ENCODE measurements around the gene STN1.
"Not testable (repeated sequence)": the region's sequence is repeated elsewhere in the genome, so short reads cannot be mapped to it uniquely, and the experiment has no call there.

STN1 gene

DNA sequence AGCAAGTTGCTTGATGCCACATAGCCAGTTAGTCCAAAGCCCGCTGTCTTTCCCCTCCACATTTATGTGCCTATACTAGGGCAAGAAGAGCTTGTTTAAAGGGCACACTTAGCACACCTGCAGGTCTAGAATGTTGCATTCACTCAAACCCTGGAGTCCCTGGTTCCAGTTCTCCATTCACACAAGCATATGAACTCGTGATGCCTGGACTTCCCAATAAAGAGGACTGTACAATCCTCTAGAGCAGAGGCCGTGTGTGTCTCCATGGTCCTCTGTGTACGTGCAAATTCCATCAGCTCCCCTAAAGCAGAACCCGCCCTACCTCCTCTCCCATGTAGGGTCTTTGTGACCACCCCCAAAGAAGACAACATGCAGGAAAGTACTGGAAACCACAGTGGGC, 59.6 kb downstream of the STN1 start:
- DNase-seq: no peak

DNA sequence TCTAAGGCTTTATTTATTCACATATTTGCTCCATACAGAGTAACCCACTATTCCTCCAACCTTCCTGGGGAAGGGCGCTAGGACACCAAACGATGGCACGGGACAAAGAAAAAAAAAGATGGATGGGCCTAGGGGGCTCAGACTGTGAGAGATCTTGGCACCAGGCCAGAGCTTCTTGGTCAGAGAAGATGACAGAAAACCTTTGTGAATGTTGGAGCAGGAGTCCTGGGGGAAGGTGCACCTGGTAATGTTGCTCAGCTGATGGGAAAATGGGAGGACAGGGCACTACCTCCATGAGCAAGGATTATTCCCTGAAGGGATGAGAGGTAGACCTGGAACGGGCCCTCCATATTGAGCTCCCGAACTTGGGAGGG, 61.2 kb downstream of the STN1 start:
- DNase-seq: no peak

DNA sequence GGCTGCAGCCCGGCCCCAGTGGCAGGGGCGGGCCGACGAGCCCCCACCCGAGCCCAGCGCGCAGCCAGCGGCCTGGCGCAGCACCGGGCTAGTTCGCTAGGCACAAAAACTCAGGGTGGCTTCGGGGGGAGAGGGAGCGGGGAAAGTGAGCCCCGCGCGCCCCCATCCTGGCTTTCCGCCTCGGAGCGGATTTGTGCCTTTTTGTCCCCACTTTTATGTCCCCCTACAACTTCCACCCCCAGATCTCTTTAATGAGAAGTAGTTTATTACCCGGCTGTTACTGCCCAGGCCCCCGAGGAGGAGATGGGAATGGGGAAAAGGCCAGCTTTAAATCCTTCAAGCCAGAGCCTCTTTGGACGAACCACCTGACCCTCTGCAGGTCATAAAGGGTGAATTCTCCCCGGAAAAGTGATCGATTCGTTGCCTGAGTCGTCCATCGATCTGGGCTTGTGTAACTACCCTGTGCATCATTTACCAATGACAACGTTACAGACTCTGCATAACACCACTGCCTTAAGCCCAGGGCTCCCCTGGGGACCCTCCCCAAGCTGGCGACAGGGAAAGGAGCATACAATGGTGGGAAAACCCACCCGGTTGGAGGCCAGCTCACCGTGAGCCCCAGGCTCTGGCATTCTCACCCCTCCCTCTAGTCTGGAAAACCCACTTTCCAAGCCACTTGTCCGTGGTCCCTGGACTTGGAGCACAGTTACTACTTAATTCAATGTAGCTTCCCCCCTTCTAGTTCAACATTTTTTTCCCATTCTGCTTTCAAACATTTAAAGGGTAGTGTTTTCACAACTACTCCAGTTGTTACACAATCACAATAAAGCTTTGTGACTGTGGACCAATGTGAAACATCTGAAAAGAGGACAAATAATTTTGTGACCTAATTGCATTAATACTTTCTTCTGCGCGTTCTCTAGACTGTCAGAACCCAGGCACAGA, 61.9 kb downstream of the STN1 start:
- no peak for DNase-seq

DNA sequence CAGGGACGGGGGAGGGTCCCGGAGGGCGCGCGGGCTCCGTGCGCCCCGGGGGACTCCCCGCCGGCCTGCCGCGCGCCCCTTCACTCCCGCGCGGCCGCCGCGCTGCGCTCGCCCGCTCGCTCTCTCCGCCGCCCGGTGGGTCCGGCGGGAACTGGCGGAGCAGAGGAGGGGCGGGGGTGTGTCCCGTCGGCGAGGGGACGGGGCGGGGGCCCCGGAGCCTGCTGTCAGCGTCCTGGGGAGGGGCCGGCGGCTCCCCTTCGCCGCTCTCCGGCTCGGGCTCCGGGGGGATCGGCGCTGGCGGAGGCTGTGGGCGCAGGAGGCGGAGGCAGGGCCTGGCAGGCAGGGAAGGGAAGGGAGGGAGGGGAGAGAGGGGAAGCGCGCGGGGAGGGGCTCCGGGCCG, 62.6 kb downstream of the STN1 start, which contains the start of gene SH3PXD2A:
Gene SH3PXD2A (minus strand): TSS at position 153 of the 400 bp plus-strand sequence. CDS start 310 bp downstream, outside the sequence.
- no peak for DNase-seq

DNA sequence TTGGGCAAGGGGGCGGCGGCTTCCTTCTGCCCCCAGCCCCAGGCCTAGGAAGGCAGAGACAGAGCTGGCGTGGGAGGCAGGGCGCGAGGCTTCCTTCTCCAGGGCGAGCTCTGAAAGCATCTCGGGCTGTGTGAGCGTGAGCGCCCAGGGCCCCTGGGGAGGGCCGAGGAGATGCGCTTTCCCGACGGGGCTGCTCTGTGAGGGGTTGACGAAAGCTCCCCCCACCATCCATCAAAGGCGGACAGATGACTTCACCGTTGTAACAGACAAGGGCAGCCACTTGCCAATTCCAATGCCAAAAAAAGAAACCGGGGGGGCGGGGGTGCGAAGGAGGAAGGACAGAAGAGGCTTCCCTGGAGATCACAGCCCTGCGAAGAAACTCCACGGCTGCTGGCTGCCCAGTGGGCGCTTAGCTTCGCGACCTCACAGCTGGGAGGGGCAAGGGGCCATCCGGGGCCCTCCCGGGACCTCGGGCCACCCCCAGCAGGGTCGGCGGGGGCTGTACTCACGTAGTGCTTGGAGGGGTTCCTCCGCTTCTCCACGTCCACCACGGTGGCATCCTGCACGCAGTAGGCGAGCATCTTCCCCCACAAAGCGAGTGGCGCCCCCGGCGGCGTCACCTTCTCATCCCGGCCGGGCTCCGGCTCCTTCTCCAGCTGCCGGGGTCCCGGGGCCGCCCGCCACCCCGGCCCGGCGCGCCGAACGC, 63.1 kb downstream of the STN1 start:
- no peak for DNase-seq

DNA sequence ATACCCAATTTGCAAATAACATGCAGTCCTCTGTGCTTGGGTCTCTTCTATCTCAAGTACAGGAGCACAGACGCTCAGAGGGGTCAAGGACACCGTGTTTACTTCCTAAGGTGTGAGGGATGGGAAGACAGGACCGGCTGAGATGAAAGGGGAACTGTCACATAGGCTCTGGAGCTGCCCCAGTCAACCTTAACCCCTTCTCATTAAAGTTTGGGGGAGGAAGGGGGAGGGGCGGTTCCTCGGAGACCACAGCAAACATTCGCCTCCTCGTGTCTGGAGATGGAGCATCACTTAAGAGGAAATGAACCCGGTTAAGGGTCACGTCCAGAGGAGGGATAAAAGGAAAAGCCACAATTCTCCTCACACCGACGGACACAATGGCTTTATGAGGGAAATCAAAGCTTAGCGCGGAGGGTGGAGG, 63.7 kb downstream of the STN1 start:
- no peak for DNase-seq

DNA sequence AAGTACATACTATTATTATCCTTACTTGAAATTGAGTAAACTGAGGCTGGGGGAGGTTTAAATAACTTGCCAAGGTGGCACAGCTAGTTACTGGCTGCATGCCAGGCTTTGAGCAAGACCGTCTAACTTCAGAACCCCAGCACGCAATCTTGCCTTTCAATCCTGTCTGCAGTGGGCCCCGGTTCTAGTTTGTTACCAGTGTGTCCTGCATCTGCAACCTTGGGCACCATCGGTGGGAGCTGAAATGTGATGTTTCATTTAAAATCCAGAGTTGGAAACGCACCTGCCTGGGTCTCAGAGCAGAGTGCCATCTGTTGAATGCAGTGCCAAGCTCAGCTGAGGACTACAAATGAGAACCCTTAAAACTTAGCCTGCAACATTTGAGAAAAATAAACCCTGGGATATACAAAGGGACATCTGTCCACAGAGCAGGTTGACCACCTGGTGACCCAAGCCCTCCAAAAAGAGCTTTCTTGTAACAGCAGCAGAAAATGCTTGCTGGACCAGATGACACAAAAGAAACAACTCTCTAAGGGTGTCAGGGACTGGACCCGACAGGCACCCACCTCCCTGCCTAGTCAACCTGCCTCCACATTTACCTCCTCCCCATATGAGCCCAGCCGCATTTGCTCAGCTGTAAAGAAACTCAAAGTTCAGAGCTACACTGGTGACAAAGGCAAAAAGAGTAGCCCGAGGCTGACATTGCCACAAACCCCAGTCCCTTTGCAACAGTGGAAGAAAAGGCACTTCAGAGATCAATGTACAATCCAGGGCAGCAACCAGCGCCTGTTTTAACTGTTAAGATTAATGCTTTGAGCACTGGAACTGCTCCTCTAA, 64.3 kb downstream of the STN1 start:
- no peak for DNase-seq

DNA sequence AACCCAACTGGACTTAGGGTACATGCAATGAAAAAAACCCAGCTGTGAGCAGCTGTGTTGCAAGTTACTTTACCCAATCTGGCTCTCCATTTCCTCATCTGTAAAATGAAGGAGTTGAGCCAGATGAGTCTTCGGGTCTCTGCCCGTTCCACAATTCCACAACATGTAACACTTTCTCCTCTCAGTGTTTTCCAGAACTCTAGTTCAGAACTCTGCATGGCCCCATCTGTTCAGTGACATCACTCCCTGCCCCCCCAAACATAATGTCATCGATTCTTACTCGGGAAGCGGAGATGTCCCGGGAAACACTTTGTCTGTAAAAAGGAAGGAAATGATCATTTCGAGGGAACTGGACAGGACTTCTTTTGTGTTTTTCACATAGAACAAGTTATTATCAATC, 65.1 kb downstream of the STN1 start:
- no peak for DNase-seq

DNA sequence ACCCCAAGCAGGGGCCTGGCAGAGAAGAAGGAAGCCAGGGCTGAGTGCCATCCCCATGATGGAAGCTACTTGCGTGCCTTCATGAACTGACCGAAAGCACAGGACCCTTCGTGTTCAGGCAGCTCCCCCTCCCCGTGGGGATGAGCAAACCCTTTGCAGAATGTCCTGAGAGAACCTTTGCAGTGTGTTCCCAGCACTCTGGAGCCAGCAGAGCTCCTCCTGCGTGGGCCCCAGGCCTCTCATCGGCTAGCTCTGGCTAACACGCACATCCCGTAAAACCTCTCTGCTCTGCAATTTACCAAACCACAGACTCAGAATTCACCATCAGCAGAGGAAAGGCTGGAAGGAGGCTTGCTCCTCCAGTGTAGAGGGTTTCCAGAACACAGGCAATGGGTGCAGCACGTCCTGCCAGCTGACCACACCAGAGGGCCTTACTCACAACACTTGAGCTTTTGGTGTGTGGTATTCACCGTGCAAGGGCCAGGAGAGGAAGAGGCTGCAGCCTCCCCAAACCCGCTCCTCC, 65.7 kb downstream of the STN1 start:
- no peak for DNase-seq

DNA sequence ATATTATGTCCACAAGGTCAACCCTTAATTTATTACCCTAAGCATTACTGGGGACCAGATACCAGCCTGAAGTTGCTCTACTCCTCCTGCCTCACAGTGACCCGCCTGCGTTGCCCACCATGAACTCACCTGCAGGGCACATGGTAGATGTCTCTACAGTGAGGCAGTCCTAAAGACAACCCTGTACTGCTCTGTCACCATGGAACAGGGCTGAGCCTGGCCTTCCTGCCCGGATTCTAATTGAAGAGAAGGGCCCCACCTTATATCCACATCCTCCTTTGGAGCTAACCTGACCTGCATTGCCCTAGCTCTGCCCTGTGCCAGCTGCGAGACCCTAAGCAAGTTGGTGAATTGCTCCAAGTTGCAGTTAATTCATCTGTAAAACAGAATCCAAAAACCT, 66.7 kb downstream of the STN1 start:
- no peak for DNase-seq

DNA sequence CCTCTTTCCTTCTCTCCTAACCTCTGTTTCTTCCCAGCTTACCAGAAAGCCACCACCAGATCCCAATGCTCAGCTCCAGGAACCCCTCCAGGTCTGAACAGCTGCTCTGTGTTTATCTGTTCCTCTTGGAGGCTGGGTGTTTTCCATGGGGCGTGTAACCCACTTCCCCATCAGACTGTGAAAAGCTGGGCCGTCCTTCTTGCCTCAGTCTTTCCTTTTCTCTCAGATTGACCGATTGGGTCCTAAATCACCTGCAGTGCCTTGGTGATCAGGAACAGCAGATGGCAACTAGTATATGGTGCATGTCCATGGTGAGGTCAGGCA, 67.5 kb downstream of the STN1 start:
- no peak for DNase-seq

DNA sequence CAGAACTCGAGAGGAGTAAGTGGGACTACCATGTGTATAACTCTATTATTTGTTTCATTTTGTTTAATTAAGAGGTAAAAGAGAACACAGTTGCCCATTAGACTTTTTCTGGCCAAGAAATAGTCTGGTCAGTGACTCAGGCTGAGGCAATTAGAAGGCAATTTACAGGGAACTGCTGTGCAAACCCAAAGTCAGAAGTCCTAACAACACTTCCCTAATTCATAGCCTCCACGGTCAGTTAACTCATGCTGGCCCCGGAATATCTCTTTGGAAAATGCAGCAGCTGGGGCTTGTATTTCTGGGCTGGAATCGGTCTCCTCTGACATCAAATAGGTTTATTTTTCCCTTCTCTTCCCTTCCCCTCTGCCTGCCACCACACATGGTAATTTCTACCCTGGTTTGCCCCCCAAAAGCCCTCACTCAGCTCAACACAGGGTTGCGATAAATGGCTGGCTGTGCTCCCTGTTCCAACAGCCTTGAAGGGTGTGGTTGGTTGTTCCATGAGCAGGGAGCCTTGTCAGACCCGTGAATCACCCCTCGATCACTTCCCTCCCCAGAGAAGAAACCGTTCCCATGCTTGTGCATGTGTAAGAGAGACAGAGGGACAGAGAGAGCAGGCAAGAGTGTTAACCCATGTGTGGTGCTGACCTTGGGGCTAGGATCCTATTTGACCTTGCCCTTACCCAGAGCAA, 68.0 kb downstream of the STN1 start:
- no peak for DNase-seq

DNA sequence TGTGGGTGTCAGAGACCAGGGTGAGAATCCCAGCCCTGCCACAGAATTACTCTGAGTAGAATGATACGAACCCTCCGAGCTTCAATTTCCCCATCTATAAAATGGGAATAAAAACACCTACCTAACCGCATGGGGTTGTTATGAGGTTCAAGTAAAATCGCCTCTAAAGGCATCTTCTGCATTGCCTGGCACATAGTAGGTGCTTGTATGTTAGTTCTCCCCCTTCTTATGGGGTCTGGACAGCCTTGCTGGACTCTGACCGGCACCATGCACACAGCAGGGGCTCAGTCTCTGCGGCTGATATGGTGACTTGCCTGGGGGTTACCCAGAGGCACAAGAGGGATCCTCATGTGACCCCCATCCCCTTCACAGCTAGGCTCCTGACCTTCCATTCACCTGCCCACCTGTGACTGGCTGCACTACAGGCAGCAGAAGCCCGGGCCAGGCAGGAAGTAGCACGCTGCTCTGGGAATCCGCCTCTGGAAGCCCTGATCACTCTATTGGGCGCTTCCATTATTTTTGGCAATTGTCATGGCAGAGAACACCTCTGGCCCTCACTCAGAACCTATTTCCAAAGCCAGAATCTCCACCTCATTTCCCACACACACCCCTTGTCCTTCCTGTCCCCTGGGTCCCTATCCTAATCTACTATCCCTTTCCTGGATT, 68.6 kb downstream of the STN1 start:
- DNase-seq: no peak

DNA sequence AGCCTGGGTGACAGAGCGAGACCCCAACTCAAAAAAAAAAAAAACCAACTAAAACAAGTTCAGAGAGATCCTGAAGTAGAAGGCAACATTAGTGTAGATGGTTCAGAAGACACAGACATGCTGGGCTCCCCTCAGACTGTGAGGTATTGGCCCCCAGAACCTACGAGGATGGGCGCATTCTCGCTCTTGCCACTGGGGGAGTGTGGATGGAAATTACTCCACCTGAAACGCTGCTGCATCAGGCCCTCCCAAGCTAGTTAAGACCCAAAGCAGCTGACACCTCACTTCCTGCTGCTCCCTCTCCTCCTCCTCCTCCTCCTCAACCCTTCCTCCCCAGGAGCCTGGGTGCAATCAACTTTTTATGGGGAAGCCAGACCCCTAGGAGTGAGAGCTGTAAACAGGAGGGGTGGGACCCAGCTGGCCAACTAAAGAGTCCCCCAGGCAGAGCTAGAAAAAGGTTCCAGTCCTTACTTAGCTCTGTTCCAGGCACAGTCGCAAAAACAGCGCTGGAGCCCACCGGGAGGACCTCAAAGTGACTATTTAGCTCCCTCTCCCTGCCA, 70.0 kb downstream of the STN1 start:
- DNase-seq: no peak

DNA sequence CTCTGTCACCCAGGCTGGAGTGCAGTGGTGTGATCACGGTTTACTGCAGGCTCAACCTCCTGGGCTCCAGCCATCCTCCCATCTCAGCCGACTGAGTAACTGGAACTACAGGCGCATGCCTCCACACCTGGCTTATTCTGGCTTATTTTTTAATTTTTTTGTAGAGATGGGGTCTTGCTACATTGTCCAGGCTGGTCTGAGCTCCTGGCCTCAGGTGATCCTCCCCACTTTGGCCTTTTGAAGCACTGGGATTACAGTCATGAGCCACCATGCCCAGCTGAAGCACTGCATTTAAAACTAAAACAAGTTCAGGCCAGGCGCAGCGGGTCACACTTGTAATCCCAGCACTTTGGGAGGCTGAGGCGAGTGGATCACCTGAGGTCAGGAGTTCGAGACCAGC, 70.6 kb downstream of the STN1 start:
- no peak for DNase-seq

DNA sequence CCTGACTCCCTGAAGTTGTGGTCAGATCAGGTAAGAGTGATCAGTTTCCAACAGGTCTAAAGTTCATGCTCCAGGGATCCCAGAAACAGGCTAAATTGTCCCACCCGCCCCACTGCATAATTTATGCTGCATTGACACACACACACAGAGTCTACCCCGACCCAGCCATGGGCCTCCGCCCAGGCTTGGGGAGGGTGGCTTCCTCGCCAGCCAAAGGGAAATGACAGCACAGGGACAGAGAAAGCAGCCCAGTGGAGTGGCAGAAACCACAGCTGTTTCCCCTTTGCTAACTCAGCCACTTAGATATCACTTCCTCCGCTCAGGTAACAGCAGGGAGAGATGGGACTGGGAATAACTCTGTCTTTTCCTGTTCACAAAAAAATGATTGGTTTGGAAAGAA, 72.0 kb downstream of the STN1 start:
- DNase-seq: no peak

DNA sequence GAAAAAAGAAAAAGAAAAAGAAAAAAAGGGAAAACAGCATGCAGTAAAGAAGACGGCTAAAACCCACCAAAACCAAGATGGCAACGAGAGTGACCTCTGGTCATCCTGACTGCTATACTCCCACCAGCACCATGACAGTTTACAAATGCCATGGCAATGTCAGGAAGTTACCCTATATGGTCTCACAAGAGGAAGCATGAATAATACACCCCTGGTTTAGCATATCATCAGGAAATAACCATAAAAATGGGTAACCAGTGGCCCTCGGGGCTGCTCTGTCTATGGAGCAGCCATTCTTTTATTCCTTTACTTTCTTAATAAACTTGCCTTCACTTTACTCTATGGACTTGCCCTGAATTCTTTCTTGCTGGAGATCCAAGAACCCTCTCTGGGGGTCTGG, 72.6 kb downstream of the STN1 start:
- not testable (repeated sequence) for DNase-seq

DNA sequence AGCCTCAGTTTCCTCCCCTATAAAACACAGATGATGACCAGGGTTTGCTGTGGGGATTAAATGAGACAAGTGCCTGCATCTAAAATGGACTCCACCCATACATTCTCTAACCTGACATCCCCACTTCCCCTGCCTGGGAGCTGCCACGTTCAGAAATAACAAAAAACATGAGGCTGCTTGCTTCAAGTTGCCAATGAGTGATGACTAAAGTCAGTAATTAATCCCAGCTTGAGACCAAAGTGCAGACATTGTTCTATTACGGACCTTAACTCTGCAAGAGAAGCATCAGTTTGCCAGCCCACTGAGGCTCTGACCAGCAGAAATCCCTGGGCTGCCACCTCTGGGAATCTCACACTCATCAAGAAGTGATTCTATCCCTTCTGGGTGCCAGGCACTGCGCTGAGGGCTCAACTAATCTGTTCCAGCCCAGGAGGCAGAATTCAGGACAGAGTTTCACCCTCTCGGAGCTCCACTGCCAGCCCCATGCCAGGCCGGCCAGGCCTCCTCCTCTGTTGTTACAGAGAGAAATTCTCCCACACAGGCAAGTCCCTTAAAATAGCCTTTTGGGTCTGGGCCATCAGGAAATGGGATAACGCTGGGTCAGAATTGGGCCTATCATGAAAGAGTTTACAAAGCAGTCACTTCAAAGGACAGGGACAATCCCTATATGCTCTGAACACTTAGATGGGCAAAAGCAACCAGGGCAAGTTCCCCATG, 74.0 kb downstream of the STN1 start:
- no peak for DNase-seq

DNA sequence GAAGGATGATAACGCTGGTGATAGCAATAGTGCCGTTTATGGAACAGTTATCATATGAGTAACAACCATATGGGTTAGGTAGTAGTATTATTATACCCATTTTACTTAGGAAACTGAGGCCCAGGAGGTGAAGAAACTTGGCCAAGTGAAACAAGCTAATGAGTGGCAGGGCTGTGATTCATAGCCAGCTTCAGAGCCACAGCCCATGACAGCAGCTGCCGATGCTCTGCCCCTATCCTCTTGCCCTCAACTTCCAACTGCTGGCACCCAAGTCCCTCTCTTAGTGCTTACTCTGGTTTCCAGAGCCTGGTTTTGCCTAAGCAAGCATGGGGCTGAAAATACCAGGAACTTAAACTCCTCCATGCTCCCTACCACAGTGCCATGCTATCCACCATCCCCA, 74.9 kb downstream of the STN1 start:
- DNase-seq: no peak

DNA sequence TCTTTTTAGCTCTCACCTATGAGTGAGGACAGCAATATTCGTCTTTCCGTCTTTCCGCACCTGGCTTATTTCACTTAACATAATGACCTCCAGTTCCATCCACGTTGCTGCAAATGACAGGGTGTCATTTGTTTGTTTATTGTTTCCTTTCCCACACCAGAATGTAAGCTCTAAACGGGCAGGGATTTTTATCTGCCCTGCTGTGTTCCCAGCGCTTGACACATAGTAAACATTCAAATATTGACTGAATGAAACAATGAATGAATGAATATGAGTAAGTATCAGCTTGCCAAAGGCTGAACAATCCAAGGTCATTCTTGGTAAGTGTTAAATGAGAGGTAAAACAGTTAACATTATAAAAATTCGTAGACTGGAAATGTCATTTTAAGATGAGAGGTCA, 75.4 kb downstream of the STN1 start:
- DNase-seq: no peak

DNA sequence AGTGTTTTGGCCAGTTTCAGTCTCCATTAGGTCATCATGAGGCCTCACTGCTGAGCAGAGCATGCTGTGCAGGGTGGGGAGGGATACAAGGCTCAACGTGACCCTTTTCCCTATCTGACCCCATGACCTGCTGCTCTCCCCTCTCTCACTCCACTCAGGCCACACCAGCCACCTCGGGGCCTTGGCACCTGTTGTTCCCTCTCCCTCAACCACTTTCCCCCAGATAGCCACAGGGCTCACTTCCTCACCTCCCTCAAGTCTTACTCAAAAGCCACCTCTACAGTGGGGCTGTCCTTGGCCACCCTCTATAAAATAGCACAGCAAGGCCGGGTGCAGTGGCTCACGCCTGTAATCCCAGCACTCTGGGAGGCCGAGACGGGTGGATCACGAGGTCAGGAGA, 76.5 kb downstream of the STN1 start:
- no peak for DNase-seq
